ENCODE results near the gene KITLG.
"Not testable (repeated sequence)": the region's sequence is repeated elsewhere in the genome, so short reads cannot be mapped to it uniquely, and the experiment has no call there.

Gene KITLG, protein sequence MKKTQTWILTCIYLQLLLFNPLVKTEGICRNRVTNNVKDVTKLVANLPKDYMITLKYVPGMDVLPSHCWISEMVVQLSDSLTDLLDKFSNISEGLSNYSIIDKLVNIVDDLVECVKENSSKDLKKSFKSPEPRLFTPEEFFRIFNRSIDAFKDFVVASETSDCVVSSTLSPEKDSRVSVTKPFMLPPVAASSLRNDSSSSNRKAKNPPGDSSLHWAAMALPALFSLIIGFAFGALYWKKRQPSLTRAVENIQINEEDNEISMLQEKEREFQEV

DNA sequence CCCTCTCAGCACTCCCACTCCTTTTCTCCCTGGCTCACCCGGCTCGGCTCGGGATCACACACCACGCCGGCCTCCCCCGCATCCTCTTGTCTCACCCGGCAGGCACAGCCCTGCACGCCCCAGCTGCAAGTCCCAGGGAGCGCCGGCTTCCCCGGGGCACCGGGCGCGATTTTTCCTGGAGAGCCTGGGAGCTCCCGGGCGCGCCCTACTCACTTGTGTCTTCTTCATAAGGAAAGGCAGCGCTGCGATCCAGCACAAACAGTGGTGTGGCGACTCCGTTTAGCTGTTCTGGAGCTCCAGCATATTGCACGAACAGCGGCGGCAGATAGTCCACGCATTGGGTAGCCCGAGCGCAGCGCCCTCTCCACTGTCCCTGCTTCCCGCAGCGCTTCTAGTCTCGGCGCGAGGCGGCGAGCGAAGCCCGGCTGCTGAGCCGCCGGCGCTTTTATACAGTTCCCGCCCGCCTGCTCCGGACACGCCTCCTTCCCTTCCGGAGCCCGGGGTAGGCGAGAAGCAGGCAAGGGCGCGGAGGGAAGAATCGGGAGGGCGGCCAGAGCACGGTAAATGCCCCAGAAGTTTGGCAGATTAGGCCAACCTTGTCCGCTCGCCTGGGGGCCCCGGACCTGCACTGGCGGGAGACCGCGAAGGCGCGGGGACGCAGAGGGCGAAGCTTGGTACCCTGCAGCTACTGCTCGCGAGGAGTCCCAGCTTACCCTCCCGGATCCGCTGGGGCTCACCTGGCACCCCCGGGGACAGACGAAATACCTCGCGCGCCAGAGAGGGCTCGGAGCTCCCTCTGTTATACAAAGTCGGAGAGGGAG lies at the start of gene KITLG:
TSS of gene KITLG (minus strand) at position 421 of the 821 bp plus-strand sequence. CDS start at position 228, 193 bp downstream.
- FAIRE-seq (no peak), DNase-seq (ENCODE audit: insufficient read length, low spot score) (peak; percentile 5)

GRCh38 chr12:88628856-88629509 lies 48.7 kb upstream of the KITLG start:
- FAIRE-seq = no peak
- DNase-seq (ENCODE audit: insufficient read length, low spot score) = no peak

- FAIRE-seq; DNase-seq (ENCODE audit: insufficient read length, low spot score): not testable (repeated sequence)
These were observed 47.8 kb upstream of the KITLG start for GRCh38 chr12:88628035-88628434.

DNA sequence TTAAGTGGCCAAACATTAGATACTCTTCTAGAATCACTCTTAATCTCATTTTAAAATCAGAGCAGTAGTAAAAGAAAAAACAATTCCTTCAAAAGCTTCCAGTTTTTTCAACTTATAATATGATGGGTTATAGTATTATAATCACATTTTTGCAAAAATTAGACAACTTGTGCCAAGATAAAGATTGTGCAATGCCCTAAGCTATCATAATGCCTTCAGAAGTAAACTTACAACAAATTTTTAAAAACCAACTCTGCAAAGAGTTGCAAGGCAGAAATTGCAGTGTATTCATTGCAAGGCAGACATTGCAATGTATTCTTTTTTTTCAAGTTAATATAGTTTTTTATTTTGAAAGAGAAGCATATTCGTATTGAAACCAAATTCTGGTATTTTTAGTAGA lies 47.2 kb upstream of the KITLG start:
- FAIRE-seq (no peak), DNase-seq (ENCODE audit: insufficient read length, low spot score) (no peak)

DNA sequence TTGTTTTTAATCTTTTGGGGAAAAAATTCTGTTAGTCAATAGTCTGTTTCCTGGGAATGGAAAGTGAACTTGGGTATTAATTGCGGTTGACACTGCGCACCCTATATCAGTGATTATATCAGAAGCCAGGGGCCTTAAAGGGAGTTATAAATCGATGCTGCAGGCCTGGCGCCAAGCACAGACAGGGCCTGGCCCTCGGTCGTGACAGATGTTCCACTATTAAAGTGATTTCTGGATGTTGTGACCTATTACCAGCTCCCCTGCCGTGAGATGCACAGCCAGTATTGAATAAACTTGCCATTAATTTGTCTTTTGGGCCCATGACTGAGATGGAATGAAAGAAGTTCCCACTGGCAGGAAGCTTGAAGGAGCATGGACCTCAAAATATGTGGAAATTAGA lies 45.1 kb upstream of the KITLG start:
- FAIRE-seq = no peak
- no peak for DNase-seq (ENCODE audit: insufficient read length, low spot score)

DNA sequence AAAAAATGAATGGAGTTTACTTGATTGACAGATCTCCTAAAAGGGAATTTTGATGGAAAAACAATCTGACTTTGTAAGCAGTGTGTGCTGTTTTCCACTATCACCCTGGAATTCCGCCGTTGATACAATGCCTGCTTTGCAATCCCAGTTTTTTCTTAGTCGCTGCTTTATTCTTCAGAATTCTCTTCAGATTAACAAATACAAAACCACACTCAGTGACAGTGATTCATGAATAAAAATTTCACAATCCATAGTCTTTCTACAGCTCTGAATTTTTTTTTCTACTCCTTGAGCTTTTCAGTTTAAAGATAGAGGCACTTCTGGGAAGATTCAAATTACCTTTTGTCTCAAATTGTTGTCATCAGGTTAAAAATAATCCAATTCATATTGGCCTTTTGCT lies 44.6 kb upstream of the KITLG start:
- no peak for FAIRE-seq
- no peak for DNase-seq (ENCODE audit: insufficient read length, low spot score)

DNA sequence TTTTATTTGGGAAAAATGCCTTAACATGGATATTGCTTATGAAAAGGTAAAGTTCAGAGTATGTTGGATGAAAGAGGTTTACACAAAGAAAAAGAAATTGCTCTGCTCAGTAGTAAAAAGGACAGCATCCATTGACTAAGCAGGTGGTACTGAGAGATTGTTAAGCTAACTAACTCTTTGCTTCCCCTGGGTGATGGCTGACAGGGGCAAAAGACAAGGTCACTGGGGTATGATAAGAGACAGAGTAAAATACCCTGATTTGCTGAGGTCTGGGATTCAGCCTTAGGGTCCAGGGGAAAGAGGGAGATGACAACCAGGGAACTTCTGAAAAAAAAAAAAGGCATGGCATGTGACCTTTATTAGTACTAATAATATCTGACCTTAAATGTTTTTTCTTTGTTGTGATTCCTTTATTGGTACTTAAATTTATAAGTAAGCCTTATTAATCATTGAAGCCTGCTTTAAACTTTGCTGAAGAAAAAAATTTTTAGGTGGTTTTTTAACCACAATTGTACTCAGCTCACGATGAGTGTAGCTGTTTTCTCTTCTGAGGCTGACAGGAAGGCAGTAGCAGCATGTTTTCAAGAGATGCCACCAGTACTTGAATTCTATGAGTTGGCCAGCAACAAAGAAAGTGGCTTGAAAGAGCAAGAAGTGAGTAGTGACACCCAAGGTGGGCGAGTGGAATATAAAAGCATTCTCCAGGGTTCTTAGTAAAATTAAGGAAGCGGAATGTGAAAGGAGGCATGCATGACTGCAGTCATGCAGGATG lies 43.7 kb upstream of the KITLG start:
- no peak for DNase-seq (ENCODE audit: insufficient read length, low spot score)

DNA sequence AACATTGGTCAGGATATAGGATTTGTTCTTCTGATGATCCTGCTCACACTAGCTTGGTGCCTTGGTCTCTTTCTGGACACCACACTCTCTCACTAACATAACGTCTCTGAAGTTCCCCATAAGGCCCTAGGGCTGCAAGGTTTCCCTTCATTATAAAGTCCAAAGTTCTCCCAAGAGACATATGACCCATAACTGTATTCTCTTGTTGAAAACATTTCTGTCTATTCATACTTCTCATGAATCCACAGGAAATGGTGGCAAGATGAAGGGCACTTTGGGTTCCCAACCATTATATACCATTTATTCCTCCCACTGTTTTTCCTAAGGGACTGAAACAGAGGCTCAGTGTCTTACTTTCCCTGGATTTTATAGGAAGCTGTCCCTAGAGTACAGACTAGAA lies 37.1 kb upstream of the KITLG start:
- DNase-seq (ENCODE audit: insufficient read length, low spot score) = no peak
- FAIRE-seq = no peak

More for the DNA sequence above, 43.7 kb upstream of the KITLG start:
- FAIRE-seq = no peak

DNA sequence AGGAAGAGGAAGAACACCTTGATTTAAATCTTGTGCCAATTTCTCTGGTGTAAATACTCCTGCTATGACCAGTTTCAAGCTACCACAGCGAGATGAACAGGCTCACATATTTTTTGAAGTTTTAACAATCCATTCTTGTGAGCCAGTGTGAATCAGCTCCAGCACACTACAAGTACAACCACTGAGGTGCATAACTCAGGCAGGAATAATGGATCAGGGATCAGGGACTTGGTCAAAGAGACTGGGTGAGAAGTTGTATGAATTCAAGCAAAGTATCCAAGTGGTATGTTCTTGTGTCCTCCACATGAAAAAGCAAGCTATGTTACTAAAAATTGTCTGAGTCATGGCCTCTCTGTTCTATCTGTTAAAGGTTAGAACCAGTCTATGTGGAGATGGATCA lies 35.2 kb upstream of the KITLG start:
- FAIRE-seq = no peak
- DNase-seq (ENCODE audit: insufficient read length, low spot score) = no peak

DNA sequence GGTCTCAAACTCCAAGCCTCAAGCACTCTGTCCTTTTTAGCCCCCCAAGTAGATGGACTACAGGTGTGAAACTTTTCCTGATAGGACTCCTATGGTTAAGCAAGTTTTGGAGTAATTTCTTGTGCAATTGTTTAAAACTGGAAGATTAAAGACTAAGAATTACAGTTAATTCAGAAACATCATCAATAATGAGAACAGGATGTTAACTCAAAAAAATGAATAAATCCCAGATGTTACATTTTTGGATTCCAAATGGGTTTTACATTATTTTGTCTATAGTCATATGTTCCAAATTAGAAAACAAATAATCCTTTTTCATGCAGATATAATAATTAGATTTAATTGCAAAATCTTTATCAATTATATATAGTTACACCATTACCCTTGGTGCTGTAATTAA lies 24.4 kb upstream of the KITLG start:
- FAIRE-seq (no peak), DNase-seq (ENCODE audit: insufficient read length, low spot score) (no peak)

- no peak for DNase-seq (ENCODE audit: insufficient read length, low spot score)
- FAIRE-seq = no peak
These were observed 20.0 kb upstream of the KITLG start for GRCh38 chr12:88600272-88600671.

- DNase-seq (ENCODE audit: insufficient read length, low spot score) (no peak), FAIRE-seq (no peak)
These were observed 17.1 kb upstream of the KITLG start for GRCh38 chr12:88597365-88597764.

- DNase-seq (ENCODE audit: insufficient read length, low spot score) (no peak), FAIRE-seq (no peak)
These were observed 15.4 kb upstream of the KITLG start for GRCh38 chr12:88595697-88596096.

GRCh38 chr12:88594780-88595179 lies 14.5 kb upstream of the KITLG start:
- DNase-seq (ENCODE audit: insufficient read length, low spot score) = no peak
- no peak for FAIRE-seq

DNA sequence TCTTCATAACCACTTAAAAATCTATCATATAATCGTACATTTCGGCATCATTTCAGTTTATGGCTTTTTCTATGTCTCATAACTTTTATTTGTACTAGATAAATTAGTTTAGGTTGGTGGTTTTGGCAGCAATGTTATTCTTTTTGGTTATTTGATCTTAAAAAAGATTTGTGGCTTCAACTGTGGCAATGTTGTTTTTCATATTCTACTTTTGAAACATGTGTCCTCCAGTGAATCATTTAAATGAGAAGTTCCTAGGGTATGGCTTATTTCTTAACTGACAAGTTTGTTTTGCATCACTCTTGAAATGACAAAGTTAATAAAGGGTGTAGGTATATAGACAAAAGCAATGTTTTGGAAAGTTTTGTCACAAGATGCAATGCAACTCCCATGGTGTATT lies 11.1 kb upstream of the KITLG start:
- no peak for DNase-seq (ENCODE audit: insufficient read length, low spot score)
- FAIRE-seq = no peak

DNA sequence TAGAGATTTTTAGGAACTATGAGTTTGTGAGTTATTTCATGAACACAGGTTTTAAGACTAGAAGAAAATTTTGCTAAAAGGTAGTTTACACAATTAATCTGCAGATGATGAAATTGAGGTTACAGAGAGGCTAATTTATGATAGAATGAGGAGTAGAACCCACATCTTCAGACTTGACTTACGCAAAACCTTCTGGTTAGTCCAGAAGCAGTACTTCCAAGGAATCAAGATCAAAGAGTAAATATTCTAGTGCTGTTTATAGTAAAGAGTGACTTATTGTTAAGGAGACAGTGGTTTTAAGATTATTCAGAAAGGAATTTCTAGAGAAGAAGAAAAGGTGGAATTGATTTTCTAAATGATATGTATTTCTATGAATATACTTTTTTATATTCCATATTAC lies 10.6 kb upstream of the KITLG start:
- no peak for FAIRE-seq

GRCh38 chr12:88585077-88585476 lies 4.8 kb upstream of the KITLG start:
- no peak for FAIRE-seq

More for the DNA sequence above, 10.6 kb upstream of the KITLG start:
- DNase-seq (ENCODE audit: insufficient read length, low spot score) = no peak

GRCh38 chr12:88579601-88580050 lies 645 bp downstream of the KITLG start:
- DNase-seq (ENCODE audit: insufficient read length, low spot score) (no peak), FAIRE-seq (no peak)

More at GRCh38 chr12:88585077-88585476, 4.8 kb upstream of the KITLG start:
- DNase-seq (ENCODE audit: insufficient read length, low spot score) = no peak

DNA sequence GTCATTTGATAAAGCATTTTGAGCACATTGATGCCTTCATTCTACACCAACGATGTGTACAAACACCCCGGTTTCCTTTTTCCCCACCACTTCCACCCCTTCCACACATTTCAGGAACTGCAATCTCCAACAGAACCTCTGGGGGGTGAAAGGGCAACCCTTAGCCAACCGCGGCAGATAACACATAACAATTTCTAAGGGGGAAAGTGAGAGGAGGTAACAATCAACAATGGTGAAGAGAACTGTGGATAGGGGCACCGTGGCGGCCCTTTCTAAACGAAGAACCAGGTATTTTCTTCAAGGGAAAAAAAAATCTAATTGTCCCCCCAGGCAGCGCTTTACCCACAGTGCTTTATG lies 1.1 kb downstream of the KITLG start:
- FAIRE-seq = no peak
- DNase-seq (ENCODE audit: insufficient read length, low spot score) = no peak

- no peak for FAIRE-seq
- DNase-seq (ENCODE audit: insufficient read length, low spot score) = no peak
These were observed 1.8 kb downstream of the KITLG start for GRCh38 chr12:88578276-88579160.
